Activated B cell treated with CpG ODN at 0.5 μM for 24 hours (primary cell): ENCODE results near the gene BEND5. TPM values are rescaled to one million over a fixed set of nuclear protein-coding genes. Genes with fewer than 3 reads are reported as not detected.

Source experiments
- ATAC-seq: fragments of 200-7000 bp; cut with Tn5 transposase; one replicate; pipeline ENCODE4 v1.10.0; 2021; ENCODE audit warnings: low read depth, mild to moderate bottlenecking, moderate library complexity
- CTCF ChIA-PET: fragments of 350-600 bp; sonication (Branson Sonifier 250); formaldehyde crosslinking; loops from one replicate; lab custom pipeline; 2021; ENCODE audit warnings: antibody characterized with exemption; lab: Charles Lee
- POLR2A ChIA-PET: fragments of 350-600 bp; sonication (Branson Sonifier 250); formaldehyde crosslinking; loops from one replicate; lab custom pipeline; 2021; ENCODE audit warnings: antibody characterized with exemption; lab: Charles Lee
- DNase-seq: peaks from one replicate; pipeline ENCODE4 v3.0.0; 2022
- H3K27ac Mint-ChIP-seq: one replicate; pipeline ENCODE4 v1.8.0; 2020; ENCODE audit warnings: mixed read lengths
- H3K27me3 Mint-ChIP-seq: one replicate; pipeline ENCODE4 v1.8.0; 2021; ENCODE audit warnings: mixed read lengths
- H3K36me3 Mint-ChIP-seq: one replicate; pipeline ENCODE4 v1.8.0; 2021; ENCODE audit warnings: low read depth, mixed read lengths
- H3K4me1 Mint-ChIP-seq: one replicate; pipeline ENCODE4 v1.8.0; 2021; ENCODE audit warnings: mixed read lengths
- H3K4me3 Mint-ChIP-seq: one replicate; pipeline ENCODE4 v1.8.0; 2020; ENCODE audit warnings: mild to moderate bottlenecking, mixed read lengths
- H3K9me3 Mint-ChIP-seq: one replicate; pipeline ENCODE4 v1.8.0; 2020; ENCODE audit warnings: mixed read lengths
- CTCF ChIP-seq: fragments of 200-600 bp; IDR thresholded peaks from one replicate; pipeline ENCODE4 v1.8.0; 2022; ENCODE audit warnings: antibody characterized with exemption, mild to moderate bottlenecking
- intact Hi-C: fragments of 100-400 bp; cut with micrococcal nuclease; formaldehyde crosslinking; loops from one replicate; pipeline ENCODE4 v1.15.1; 2024
- total RNA-seq: library from RNA; stranded (reverse); gene quantifications from 2 replicates; pipeline ENCODE4 v1.2.3, GENCODE V29; 2022

BEND5 gene
- total RNA-seq, 1 donor from 2014 or later = 14.5 TPM

- Mint-ChIP-seq H3K27me3 (no peaks in the 10 kb centered on the region), H3K4me1 (peaks cover 89% of the 10 kb centered on the region), H3K36me3 (no peaks in the 10 kb centered on the region), H3K4me3 (peak overlapping the region; percentile 71), H3K9me3 (peaks cover 3% of the 10 kb centered on the region), H3K27ac (peak overlapping the region; percentile 90)
- TF ChIP-seq CTCF = no peak
- ATAC-seq (peak; percentile 95), DNase-seq (peak; percentile 42)
- ChIA-PET CTCF (interaction anchor here (1.0 to 4.8 kb wide), 3 partner anchors 24 to 41 kb away, joined by 3 to 19 read pairs (median 4); no protein-coding TSS in a partner anchor), POLR2A (interaction anchor here (1.2 to 2.2 kb wide), 2 partner anchors 18 to 25 kb away, joined by 5 to 12 read pairs; partner anchors contain the start of gene BEND5)
- intact Hi-C loops = loop anchor here (1.0 to 5.0 kb wide), 5 partner anchors 9 to 322 kb away; partner anchors contain the start of genes BEND5 and SPATA6
These were observed 17.2 kb upstream of the BEND5 start for GRCh38 chr1:48793863-48794262.

GRCh38 chr1:48792961-48793360 lies 16.3 kb upstream of the BEND5 start:
- no peak for DNase-seq
- peak overlapping the region; percentile 90 for H3K27ac Mint-ChIP-seq

GRCh38 chr1:48790397-48790796 lies 13.7 kb upstream of the BEND5 start:
- intact Hi-C loops = loop anchor here (1.0 to 5.0 kb wide), 3 partner anchors 13 to 318 kb away; partner anchors contain the start of gene SPATA6
- ChIA-PET POLR2A (interaction anchor here (0.8 to 1.7 kb wide), 3 partner anchors 11 to 38 kb away, joined by 3 to 13 read pairs (median 6); partner anchors contain the start of gene BEND5), CTCF (interaction anchor here (1.1 to 4.8 kb wide), 3 partner anchors 14 to 27 kb away, joined by 3 to 19 read pairs (median 3); partner anchors contain the start of gene BEND5)
- peak overlapping the region; percentile 25 for H3K4me3 Mint-ChIP-seq
- no peaks in the 10 kb centered on the region for H3K36me3 Mint-ChIP-seq
- no peak for TF ChIP-seq CTCF
- no peak for DNase-seq
- H3K9me3 Mint-ChIP-seq = peaks cover 3% of the 10 kb centered on the region
- no peaks in the 10 kb centered on the region for H3K27me3 Mint-ChIP-seq
- H3K4me1 Mint-ChIP-seq = peaks cover 69% of the 10 kb centered on the region
- no peak for ATAC-seq
- peak overlapping the region; percentile 88 for H3K27ac Mint-ChIP-seq

More at GRCh38 chr1:48792961-48793360, 16.3 kb upstream of the BEND5 start:
- peaks cover 87% of the 10 kb centered on the region for H3K4me1 Mint-ChIP-seq
- TF ChIP-seq CTCF = no peak
- intact Hi-C loops = loop anchor here (5.0 kb wide), 2 partner anchors 36 to 321 kb away; partner anchors contain the start of gene SPATA6
- peaks cover 3% of the 10 kb centered on the region for H3K9me3 Mint-ChIP-seq
- H3K36me3 Mint-ChIP-seq = no peaks in the 10 kb centered on the region
- H3K4me3 Mint-ChIP-seq = peak overlapping the region; percentile 71
- CTCF ChIA-PET = interaction anchor here (1.0 to 4.8 kb wide), 3 partner anchors 24 to 40 kb away, joined by 3 to 19 read pairs (median 4); no protein-coding TSS in a partner anchor
- no peak for ATAC-seq
- POLR2A ChIA-PET = interaction anchor here (1.2 to 2.2 kb wide), 3 partner anchors 17 to 40 kb away, joined by 3 to 12 read pairs (median 5); partner anchors contain the start of gene BEND5
- H3K27me3 Mint-ChIP-seq = no peaks in the 10 kb centered on the region

- H3K4me3 Mint-ChIP-seq = peak overlapping the region; percentile 39
- no peaks in the 10 kb centered on the region for H3K36me3 Mint-ChIP-seq
- POLR2A ChIA-PET = interaction anchor here (0.8 to 1.7 kb wide), 4 partner anchors 11 to 37 kb away, joined by 3 to 13 read pairs (median 4); partner anchors contain the start of gene BEND5
- peaks cover 1% of the 10 kb centered on the region for H3K9me3 Mint-ChIP-seq
- TF ChIP-seq CTCF = no peak
- H3K4me1 Mint-ChIP-seq = peaks cover 66% of the 10 kb centered on the region
- ATAC-seq (no peak), DNase-seq (no peak)
- CTCF ChIA-PET = interaction anchor here (1.1 to 4.8 kb wide), 2 partner anchors 16 to 28 kb away, joined by 3 to 19 read pairs; no protein-coding TSS in a partner anchor
- intact Hi-C loops = loop anchor here (1.0 to 5.0 kb wide), 3 partner anchors 13 to 318 kb away; partner anchors contain the start of gene SPATA6
- peak overlapping the region; percentile 88 for H3K27ac Mint-ChIP-seq
- no peaks in the 10 kb centered on the region for H3K27me3 Mint-ChIP-seq
These were observed 13.2 kb upstream of the BEND5 start for GRCh38 chr1:48789903-48790302.

GRCh38 chr1:48785869-48786268 lies 9.2 kb upstream of the BEND5 start:
- POLR2A ChIA-PET = no interaction called here
- H3K4me3 Mint-ChIP-seq = no peak overlapping the region
- no peaks in the 10 kb centered on the region for H3K36me3 Mint-ChIP-seq
- no peak for DNase-seq
- H3K4me1 Mint-ChIP-seq = peaks cover 26% of the 10 kb centered on the region
- CTCF ChIA-PET = no interaction called here
- H3K27ac Mint-ChIP-seq = no peak overlapping the region
- H3K27me3 Mint-ChIP-seq = no peaks in the 10 kb centered on the region
- H3K9me3 Mint-ChIP-seq = no peaks in the 10 kb centered on the region
- TF ChIP-seq CTCF = no peak
- intact Hi-C loops = no loop called here
- ATAC-seq = no peak
